Measurements from ENCODE around the gene ATXN1.

GRCh38 chr6:16658348-16659034 lies 102.8 kb downstream of the ATXN1 start:
- TF ChIP-seq CTCF (IDR thresholded peaks at IDR 0.05), result no peak
- TF ChIP-seq POLR2AphosphoS5 (IDR thresholded peaks at IDR 0.05), result no peak
